ENCODE results near the gene VAV2.

Gene VAV2

DNA sequence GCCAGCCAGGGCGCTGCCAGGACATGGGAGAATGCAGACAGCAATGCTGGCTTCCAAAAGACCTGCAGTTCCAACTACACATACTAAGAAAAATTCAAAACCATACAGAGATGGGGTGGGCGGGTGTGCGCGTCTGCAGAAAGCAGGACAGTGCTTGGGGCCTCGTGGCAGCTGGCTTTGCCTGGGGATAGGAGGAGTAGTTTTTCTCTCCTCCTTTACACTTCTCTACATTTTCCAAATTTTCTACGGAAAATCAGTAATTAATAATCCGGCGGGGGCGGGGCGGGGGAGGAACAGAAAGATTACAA is 210.3 kb downstream of the VAV2 start:
- H3K4me3 ChIP-seq (replicated peaks; ENCODE audit: low read depth, low read length) = no peak overlapping the region
- no peak for DNase-seq (ENCODE audit: extremely low read depth, low read depth)
- TF ChIP-seq, protein P1, sequence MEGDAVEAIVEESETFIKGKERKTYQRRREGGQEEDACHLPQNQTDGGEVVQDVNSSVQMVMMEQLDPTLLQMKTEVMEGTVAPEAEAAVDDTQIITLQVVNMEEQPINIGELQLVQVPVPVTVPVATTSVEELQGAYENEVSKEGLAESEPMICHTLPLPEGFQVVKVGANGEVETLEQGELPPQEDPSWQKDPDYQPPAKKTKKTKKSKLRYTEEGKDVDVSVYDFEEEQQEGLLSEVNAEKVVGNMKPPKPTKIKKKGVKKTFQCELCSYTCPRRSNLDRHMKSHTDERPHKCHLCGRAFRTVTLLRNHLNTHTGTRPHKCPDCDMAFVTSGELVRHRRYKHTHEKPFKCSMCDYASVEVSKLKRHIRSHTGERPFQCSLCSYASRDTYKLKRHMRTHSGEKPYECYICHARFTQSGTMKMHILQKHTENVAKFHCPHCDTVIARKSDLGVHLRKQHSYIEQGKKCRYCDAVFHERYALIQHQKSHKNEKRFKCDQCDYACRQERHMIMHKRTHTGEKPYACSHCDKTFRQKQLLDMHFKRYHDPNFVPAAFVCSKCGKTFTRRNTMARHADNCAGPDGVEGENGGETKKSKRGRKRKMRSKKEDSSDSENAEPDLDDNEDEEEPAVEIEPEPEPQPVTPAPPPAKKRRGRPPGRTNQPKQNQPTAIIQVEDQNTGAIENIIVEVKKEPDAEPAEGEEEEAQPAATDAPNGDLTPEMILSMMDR (IDR thresholded peaks at IDR 0.05; ENCODE audit: low read depth, low read length, missing control alignments) = no peak

DNA sequence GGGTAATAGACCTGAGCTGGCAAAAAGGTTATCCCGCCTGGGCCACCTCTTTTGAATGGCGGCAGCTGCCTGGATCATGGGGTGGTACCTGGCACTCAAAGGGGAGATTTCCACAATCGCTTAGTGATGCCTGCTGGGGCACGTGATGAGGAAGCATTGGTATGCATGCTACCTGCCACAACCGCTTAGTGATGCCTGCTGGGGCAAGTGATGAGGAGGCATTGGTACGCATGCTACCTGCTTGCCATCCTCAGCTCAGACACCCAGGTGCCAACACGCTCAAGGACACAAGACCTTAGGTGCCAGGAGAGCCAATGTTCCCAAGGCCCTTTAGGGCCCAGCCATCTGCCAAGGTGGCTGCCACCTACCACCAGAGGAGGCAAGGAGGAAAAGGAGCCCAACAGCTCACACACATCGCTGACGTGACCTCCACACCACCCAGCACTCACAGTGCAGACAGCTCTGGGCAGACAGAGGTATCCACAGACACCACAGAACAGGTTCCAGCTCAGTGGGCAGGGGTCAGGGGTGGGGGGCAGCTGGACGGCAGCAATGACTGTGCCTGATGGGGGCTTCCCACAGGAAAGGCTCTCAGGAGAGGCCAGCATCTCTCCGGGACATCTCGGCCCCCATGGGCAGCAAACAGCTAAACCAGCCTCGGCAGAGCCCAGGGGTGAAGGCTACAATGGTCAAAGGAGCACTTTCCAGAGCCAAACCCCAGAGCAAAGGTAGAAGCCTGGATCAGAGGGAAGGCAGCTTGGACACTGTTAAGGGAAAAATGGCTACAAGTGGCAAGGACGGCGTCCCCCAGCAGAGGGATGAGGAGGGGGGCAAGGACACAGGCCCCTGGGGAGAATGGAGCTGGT is 210.9 kb downstream of the VAV2 start:
- H3K4me3 ChIP-seq (replicated peaks; ENCODE audit: low read depth, low read length) = no peak overlapping the region
- TF ChIP-seq, protein P1 (IDR thresholded peaks at IDR 0.05; ENCODE audit: low read depth, low read length, missing control alignments) = no peak
- DNase-seq (ENCODE audit: extremely low read depth, low read depth) = no peak

DNA sequence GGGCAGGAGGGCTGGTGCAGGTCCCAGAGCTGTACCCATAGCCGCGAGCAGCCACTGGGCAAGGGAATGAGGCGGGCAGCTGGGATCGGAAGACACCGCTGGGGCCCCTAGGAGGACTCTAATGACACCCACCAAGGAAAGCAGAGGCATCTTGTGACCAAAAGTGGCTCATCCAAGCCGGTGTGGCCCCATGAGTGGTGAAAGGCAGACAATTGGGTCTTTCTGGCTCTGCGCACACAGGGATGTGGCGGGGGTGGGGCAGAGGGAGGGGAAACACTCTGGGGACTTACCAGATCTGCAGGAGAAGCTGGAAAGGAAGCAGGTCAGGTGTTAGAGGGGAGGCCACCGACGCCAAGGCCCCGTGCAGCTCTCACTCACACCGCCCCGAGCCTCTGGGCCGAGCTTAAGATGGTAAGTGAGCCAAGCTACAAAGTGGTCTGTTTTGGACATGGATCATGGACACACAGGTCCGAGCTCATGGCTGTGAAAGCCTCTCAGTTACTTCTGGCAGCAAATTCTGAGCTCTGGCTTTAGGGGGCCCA is 211.6 kb downstream of the VAV2 start:
- no peak for DNase-seq (ENCODE audit: extremely low read depth, low read depth)
- TF ChIP-seq, protein P1 (IDR thresholded peaks at IDR 0.05; ENCODE audit: low read depth, low read length, missing control alignments) = no peak
- H3K4me3 ChIP-seq (replicated peaks; ENCODE audit: low read depth, low read length) = no peak overlapping the region

DNA sequence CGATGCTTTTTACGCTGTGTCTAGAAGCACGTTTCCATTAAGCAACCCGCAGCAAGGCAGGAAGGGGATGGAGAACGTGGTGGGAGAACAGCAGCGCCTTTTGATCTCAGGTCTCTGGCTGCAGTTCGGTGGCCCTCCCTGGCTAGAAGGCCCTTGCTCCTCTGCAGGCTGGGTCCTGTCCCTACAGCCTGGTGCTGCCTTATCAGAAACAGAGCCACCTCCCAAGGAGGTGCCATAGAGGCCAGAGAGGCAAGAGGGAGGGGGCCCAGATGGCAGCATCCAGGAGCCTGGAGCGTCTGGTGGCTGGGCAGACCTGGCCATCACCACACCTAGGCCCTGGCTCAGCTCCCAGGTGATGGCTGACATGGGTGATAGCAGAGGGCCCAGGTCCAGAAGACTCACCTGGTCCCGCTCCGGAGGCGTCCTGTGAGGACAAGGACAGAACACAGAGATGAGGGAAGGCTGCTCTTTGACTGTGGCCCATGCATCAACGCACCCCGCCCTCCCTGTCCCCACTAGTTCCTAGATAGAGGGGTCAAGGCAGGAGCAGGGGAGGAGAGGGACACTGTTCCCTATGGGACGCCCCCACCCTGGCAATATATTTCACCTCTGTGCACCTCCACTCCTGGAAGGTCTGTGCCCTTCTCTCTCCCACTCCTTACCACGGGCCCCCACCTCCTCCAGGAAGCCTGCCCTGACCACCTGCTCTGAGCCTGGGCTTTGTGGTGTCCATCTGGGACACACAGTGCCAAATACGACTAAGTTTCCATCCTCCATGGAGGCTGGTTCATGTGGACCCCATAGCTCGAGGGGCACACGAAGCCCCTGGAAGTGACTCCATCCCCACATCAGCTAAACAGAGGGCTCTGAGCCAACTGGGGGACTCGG is 212.4 kb downstream of the VAV2 start:
- TF ChIP-seq, protein P1 (IDR thresholded peaks at IDR 0.05; ENCODE audit: low read depth, low read length, missing control alignments) = no peak
- H3K4me3 ChIP-seq (replicated peaks; ENCODE audit: low read depth, low read length) = no peak overlapping the region
- no peak for DNase-seq (ENCODE audit: extremely low read depth, low read depth)

DNA sequence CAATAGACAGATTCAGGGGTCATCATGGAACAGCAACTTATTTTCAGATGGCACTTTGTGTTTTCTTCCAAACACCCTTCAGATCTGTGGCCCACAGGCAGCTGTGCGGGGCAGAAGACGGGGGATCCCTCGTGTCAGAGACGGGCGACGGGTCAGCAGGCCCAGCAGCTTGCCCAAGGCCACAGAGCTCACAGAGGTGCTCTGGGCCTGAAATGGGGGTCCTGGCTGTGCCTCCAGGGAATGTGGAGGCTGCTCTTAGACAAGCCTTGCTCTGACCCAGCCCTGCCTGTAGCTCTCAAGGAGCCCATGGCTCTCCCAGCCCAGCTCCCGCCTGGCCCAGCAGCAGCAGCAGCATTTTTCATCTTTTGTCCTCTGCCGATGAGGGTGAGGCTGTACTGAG is 213.0 kb downstream of the VAV2 start:
- TF ChIP-seq, protein P1 (IDR thresholded peaks at IDR 0.05; ENCODE audit: low read depth, low read length, missing control alignments) = no peak
- no peak for DNase-seq (ENCODE audit: extremely low read depth, low read depth)
- H3K4me3 ChIP-seq (replicated peaks; ENCODE audit: low read depth, low read length) = no peak overlapping the region

DNA sequence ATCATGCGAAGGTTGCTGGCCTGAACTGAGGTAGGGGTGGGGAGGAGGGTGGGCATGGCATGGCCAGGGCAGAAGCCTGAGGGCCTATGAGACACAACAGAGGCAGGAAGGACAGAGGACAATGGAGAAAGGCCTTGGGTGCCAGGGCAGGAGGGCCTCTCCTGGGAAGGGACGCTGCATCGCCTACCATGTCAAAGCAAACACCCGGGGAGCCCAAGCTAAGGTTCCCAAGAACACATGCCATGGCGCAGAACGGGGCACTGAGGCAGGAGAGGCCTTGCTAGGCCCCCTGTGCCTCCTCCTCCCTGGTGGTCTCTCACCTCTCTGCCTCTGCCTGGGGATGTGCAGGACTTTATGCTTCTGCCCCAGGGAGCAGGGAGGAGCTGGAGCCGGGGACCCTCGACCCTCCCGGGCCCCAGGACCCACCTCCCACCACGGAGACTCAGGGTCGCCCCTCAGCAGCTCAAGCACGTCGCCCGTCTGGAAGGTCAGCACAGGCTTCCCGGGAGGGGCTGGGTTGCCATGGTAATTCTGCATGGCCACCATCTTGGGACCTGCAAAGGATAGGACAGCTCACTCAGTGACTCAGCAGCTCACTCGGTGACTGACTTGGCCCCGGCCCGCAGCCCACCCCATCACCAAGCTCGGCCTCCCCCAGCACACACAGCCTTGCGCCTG is 213.6 kb downstream of the VAV2 start:
- DNase-seq (ENCODE audit: extremely low read depth, low read depth) = no peak
- H3K4me3 ChIP-seq (replicated peaks; ENCODE audit: low read depth, low read length) = no peak overlapping the region
- TF ChIP-seq, protein P1 (IDR thresholded peaks at IDR 0.05; ENCODE audit: low read depth, low read length, missing control alignments) = no peak
